PFSK-1 (cell line): ENCODE results near the gene DHX16.

Experiments
- POLR2AphosphoS5 ChIP-seq: IDR thresholded peaks from 2 replicates; pipeline ENCODE4 v1.6.1; 2012; ENCODE audit warnings: low read depth, mild to moderate bottlenecking, control low read depth, low read length, moderate library complexity
- REST ChIP-seq, 2 experiments: IDR thresholded peaks; 2 replicates each; pipeline versions ENCODE4 v1.6.1 to v1.8.0; 2011 to 2012; ENCODE audit warnings: low read depth in 2 of 2, low read length in 2 of 2, control low read depth in 1 of 2, inconsistent platforms in 1 of 2, mild to moderate bottlenecking in 1 of 2, moderate library complexity in 1 of 2; ENCODE audit not compliant: insufficient read depth in 1 of 2
- SIN3A ChIP-seq: IDR thresholded peaks from 2 replicates; pipeline ENCODE4 v1.6.1; 2012; ENCODE audit warnings: mild to moderate bottlenecking, low read length, moderate library complexity, borderline replicate concordance; ENCODE audit not compliant: insufficient read depth
- TAF1 ChIP-seq: IDR thresholded peaks from 2 replicates; pipeline ENCODE4 v1.6.1; 2012; ENCODE audit warnings: low read length, control low read depth, borderline replicate concordance; ENCODE audit not compliant: insufficient read depth

- TF ChIP-seq POLR2AphosphoS5 (no peak), TAF1 (no peak), SIN3A (no peak), REST (IDR thresholded peaks at IDR 0.05; ENCODE audit: insufficient read depth in 1 of 2, low read depth in 2 of 2, low read length in 2 of 2) (no peak)
Measured at GRCh38 chr6:30703821-30704220, 31.0 kb upstream of the DHX16 start.
